ENCODE measurements around the gene STAM.

STAM gene

DNA sequence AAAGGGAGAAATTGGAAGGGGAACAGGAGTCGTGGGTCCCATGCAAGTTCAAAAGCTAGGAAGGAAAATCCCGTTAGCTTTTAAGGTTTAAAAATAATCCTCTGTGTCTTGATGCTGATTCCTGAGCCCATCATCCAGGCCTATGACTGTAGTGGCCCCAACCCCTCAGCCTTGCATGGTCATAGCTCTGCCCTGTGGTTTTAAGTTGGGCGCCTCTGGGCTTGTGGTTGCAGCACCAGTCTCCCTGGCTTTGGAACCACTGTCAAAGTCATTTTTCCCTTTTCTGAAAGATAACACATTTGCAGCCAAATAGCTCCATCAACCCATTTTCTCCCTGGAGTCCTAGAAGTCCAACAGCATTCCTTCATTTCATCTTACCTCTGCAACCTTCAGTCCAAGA, 121.7 kb downstream of the STAM start:
- DNase-seq (ENCODE audit: low spot score) (no peak), FAIRE-seq (no peak)
